Muscle layer of colon (tissue), 2 donors: Measurements from ENCODE around the gene MYO1F.

Source experiments
- H3K27ac ChIP-seq: one replicate; pipeline ENCODE4 v1.7.0; 2013; ENCODE audit warnings: low read depth, mild to moderate bottlenecking, low read length, moderate library complexity
- H3K27me3 ChIP-seq, 2 donors: one replicate each; pipeline ENCODE4 v1.7.0; 2013; ENCODE audit warnings: low read length in 2 of 2, mild to moderate bottlenecking in 2 of 2; ENCODE audit not compliant: insufficient read depth in 2 of 2, control insufficient read depth in 1 of 2
- H3K36me3 ChIP-seq: one replicate; pipeline ENCODE4 v1.7.0; 2013; ENCODE audit warnings: mild to moderate bottlenecking, low read length; ENCODE audit not compliant: insufficient read depth
- H3K4me1 ChIP-seq: one replicate; pipeline ENCODE4 v1.7.0; 2013; ENCODE audit warnings: mild to moderate bottlenecking, low read length; ENCODE audit not compliant: insufficient read depth
- H3K4me3 ChIP-seq, 2 donors: one replicate each; pipeline ENCODE4 v1.7.0; 2013; ENCODE audit warnings: low read length in 2 of 2, low read depth in 1 of 2, mild to moderate bottlenecking in 1 of 2, moderate library complexity in 1 of 2
- H3K9ac ChIP-seq: one replicate; pipeline ENCODE4 v1.7.0; 2013; ENCODE audit warnings: low read length
- H3K9me3 ChIP-seq: one replicate; pipeline ENCODE4 v1.7.0; 2013; ENCODE audit warnings: mild to moderate bottlenecking, low read length
- donor health status: abdominal sarcoma.
- donor health status: Adenocarcinoma of cecum.

Gene MYO1F

GRCh38 chr19:8513036-8513686 lies 64.1 kb downstream of the MYO1F start:
- Histone ChIP-seq H3K4me3 (peak overlapping the region; percentile 64 to 76), H3K9me3 (no peaks in the 10 kb centered on the region), H3K36me3 (no peaks in the 10 kb centered on the region), H3K27ac (peak overlapping the region; percentile 78), H3K4me1 (peaks cover 18% of the 10 kb centered on the region), H3K9ac (peak overlapping the region; percentile 49), H3K27me3 (no peaks in the 10 kb centered on the region)

GRCh38 chr19:8512115-8512967 lies 64.9 kb downstream of the MYO1F start:
- peak overlapping the region in 1 of 2 donors; percentile 76 for H3K4me3 ChIP-seq
- H3K9ac ChIP-seq = no peak overlapping the region
- H3K9me3 ChIP-seq = no peaks in the 10 kb centered on the region
- H3K36me3 ChIP-seq = no peaks in the 10 kb centered on the region
- H3K27me3 ChIP-seq = no peaks in the 10 kb centered on the region
- H3K4me1 ChIP-seq = peaks cover 18% of the 10 kb centered on the region
- H3K27ac ChIP-seq = peak overlapping the region; percentile 78

- Histone ChIP-seq H3K27ac (no peak overlapping the region), H3K36me3 (no peaks in the 10 kb centered on the region), H3K27me3 (no peaks in the 10 kb centered on the region), H3K4me1 (peaks cover 18% of the 10 kb centered on the region), H3K4me3 (no peak overlapping the region), H3K9ac (no peak overlapping the region), H3K9me3 (no peaks in the 10 kb centered on the region)
Observed at GRCh38 chr19:8511573-8512101, 65.6 kb downstream of the MYO1F start.

GRCh38 chr19:8510589-8511115 lies 66.6 kb downstream of the MYO1F start:
- Histone ChIP-seq H3K4me1 (peaks cover 24% of the 10 kb centered on the region), H3K27ac (no peak overlapping the region), H3K36me3 (no peaks in the 10 kb centered on the region), H3K9ac (no peak overlapping the region), H3K9me3 (no peaks in the 10 kb centered on the region), H3K4me3 (no peak overlapping the region), H3K27me3 (no peaks in the 10 kb centered on the region)

- H3K4me1 ChIP-seq = peaks cover 7% of the 10 kb centered on the region
- no peak overlapping the region for H3K9ac ChIP-seq
- peak overlapping the region; percentile 30 for H3K27ac ChIP-seq
- H3K4me3 ChIP-seq = peak overlapping the region; percentile 45 to 67
- H3K27me3 ChIP-seq = no peaks in the 10 kb centered on the region
- no peaks in the 10 kb centered on the region for H3K9me3 ChIP-seq
- H3K36me3 ChIP-seq = no peaks in the 10 kb centered on the region
Observed at GRCh38 chr19:8506402-8506957, 70.8 kb downstream of the MYO1F start.

GRCh38 chr19:8505680-8506401 lies 71.4 kb downstream of the MYO1F start:
- H3K9ac ChIP-seq = no peak overlapping the region
- H3K9me3 ChIP-seq = no peaks in the 10 kb centered on the region
- H3K4me3 ChIP-seq = peak overlapping the region; percentile 45 to 67
- no peaks in the 10 kb centered on the region for H3K36me3 ChIP-seq
- H3K27ac ChIP-seq = peak overlapping the region; percentile 30
- H3K4me1 ChIP-seq = peaks cover 6% of the 10 kb centered on the region
- H3K27me3 ChIP-seq = no peaks in the 10 kb centered on the region

GRCh38 chr19:8504919-8505318 lies 72.3 kb downstream of the MYO1F start:
- Histone ChIP-seq H3K9ac (no peak overlapping the region), H3K36me3 (no peaks in the 10 kb centered on the region), H3K27me3 (no peaks in the 10 kb centered on the region), H3K27ac (no peak overlapping the region), H3K9me3 (no peaks in the 10 kb centered on the region), H3K4me1 (peaks cover 6% of the 10 kb centered on the region), H3K4me3 (no peak overlapping the region)

GRCh38 chr19:8504171-8504570 lies 73.1 kb downstream of the MYO1F start:
- no peak overlapping the region for H3K27ac ChIP-seq
- H3K27me3 ChIP-seq = no peaks in the 10 kb centered on the region
- peaks cover 6% of the 10 kb centered on the region for H3K4me1 ChIP-seq
- H3K4me3 ChIP-seq = no peak overlapping the region
- H3K36me3 ChIP-seq = no peaks in the 10 kb centered on the region
- no peak overlapping the region for H3K9ac ChIP-seq
- no peaks in the 10 kb centered on the region for H3K9me3 ChIP-seq

- H3K27ac ChIP-seq = no peak overlapping the region
- H3K4me1 ChIP-seq = peaks cover 6% of the 10 kb centered on the region
- H3K9ac ChIP-seq = no peak overlapping the region
- H3K27me3 ChIP-seq = no peaks in the 10 kb centered on the region
- no peaks in the 10 kb centered on the region for H3K36me3 ChIP-seq
- H3K4me3 ChIP-seq = no peak overlapping the region
- H3K9me3 ChIP-seq = no peaks in the 10 kb centered on the region
Observed at GRCh38 chr19:8503510-8503909, 73.7 kb downstream of the MYO1F start.

- H3K36me3 ChIP-seq = no peaks in the 10 kb centered on the region
- H3K27me3 ChIP-seq = no peaks in the 10 kb centered on the region
- no peak overlapping the region for H3K9ac ChIP-seq
- H3K9me3 ChIP-seq = no peaks in the 10 kb centered on the region
- H3K4me1 ChIP-seq = peaks cover 6% of the 10 kb centered on the region
- H3K4me3 ChIP-seq = no peak overlapping the region
- no peak overlapping the region for H3K27ac ChIP-seq
Observed at GRCh38 chr19:8501981-8502380, 75.3 kb downstream of the MYO1F start.

GRCh38 chr19:8501516-8501915 lies 75.7 kb downstream of the MYO1F start:
- H3K27me3 ChIP-seq = no peaks in the 10 kb centered on the region
- H3K4me3 ChIP-seq = no peak overlapping the region
- no peak overlapping the region for H3K9ac ChIP-seq
- no peak overlapping the region for H3K27ac ChIP-seq
- peaks cover 4% of the 10 kb centered on the region for H3K4me1 ChIP-seq
- no peaks in the 10 kb centered on the region for H3K9me3 ChIP-seq
- no peaks in the 10 kb centered on the region for H3K36me3 ChIP-seq
